H1 (cell line): ENCODE results near the gene GOLGA8J. TPM values are rescaled to one million over a fixed set of nuclear protein-coding genes. Genes with fewer than 3 reads are reported as not detected.

Experiments used
- CTCF ChIA-PET: fragments of 300-600 bp; sonication (Branson Sonifier 250); formaldehyde crosslinking; loops from one replicate; lab custom pipeline; 2021; ENCODE audit not compliant: partially characterized antibody; lab: Charles Lee
- POLR2A ChIA-PET: fragments of 300-600 bp; sonication (Branson Sonifier 250); formaldehyde crosslinking; loops from one replicate; lab custom pipeline; 2021; ENCODE audit warnings: inconsistent platforms; ENCODE audit not compliant: partially characterized antibody; lab: Charles Lee
- DNase-seq, 2 experiments: peaks; one replicate each; pipeline versions ENCODE4 v3.0.0 to v3.0.0-alpha.2; 2010 to 2022; ENCODE audit warnings: low spot score in 2 of 2, low read depth in 1 of 2, mixed read lengths in 1 of 2
- FAIRE-seq: peaks from 2 replicates; lab custom pipeline; 2011; peaks lifted over from hg19 to GRCh38; lab: Jason Lieb, UNC
- H2AFZ ChIP-seq: 2 replicates; pipeline ENCODE4 v1.8.1; 2012; ENCODE audit warnings: low read length, inconsistent platforms
- H2AK5ac ChIP-seq: 2 replicates; pipeline ENCODE4 v1.6.1; 2013; ENCODE audit warnings: low read depth, low read length
- H2BK120ac ChIP-seq: replicated peaks from 2 replicates; pipeline ENCODE3; 2013; ENCODE audit warnings: low read depth, low read length, inconsistent platforms
- H2BK12ac ChIP-seq: 2 replicates; pipeline ENCODE4 v1.6.1; 2013; ENCODE audit warnings: low read depth, low read length
- H2BK15ac ChIP-seq: 2 replicates; pipeline ENCODE4 v1.6.1; 2013; ENCODE audit warnings: low read length
- H2BK20ac ChIP-seq: 2 replicates; pipeline ENCODE4 v1.6.1; 2013; ENCODE audit warnings: low read length
- H2BK5ac ChIP-seq: 2 replicates; pipeline ENCODE4 v1.6.1; 2013; ENCODE audit warnings: low read depth, low read length
- H3K14ac ChIP-seq: 2 replicates; pipeline ENCODE4 v1.6.1; 2013; ENCODE audit warnings: inconsistent platforms; ENCODE audit not compliant: insufficient read length
- H3K18ac ChIP-seq: 2 replicates; pipeline ENCODE4 v1.6.1; 2013; ENCODE audit warnings: low read length; ENCODE audit errors: extremely low read depth
- H3K23ac ChIP-seq: 2 replicates; pipeline ENCODE4 v1.6.1; 2013; ENCODE audit warnings: inconsistent platforms; ENCODE audit not compliant: insufficient read length
- H3K23me2 ChIP-seq: 2 replicates; pipeline ENCODE4 v1.6.1; 2013; ENCODE audit warnings: low read depth, low read length
- H3K27ac ChIP-seq: 2 replicates; pipeline ENCODE4 v1.6.1; 2011; ENCODE audit warnings: low read depth, low read length, inconsistent platforms
- H3K27me3 ChIP-seq, 4 experiments: replicated peaks in 1 of 4; 1 replicate in 1 of 4; 2 replicates in 3 of 4; pipeline versions ENCODE4 v1.6.1 to v1.8.1; 2011 to 2013; ENCODE audit warnings: low read length in 3 of 4, mild to moderate bottlenecking in 3 of 4, inconsistent platforms in 2 of 4, mixed read lengths in 2 of 4, moderate library complexity in 1 of 4; ENCODE audit not compliant: control insufficient read depth in 3 of 4, insufficient read depth in 3 of 4; ENCODE audit errors: extremely low read depth in 1 of 4
- H3K36me3 ChIP-seq, 4 experiments: 2 replicates each; pipeline versions ENCODE4 v1.6.1 to v1.8.1; 2011 to 2013; ENCODE audit warnings: mild to moderate bottlenecking in 4 of 4, low read length in 3 of 4, moderate library complexity in 2 of 4, control low read depth in 1 of 4, inconsistent platforms in 1 of 4; ENCODE audit not compliant: insufficient read depth in 4 of 4, control insufficient read depth in 2 of 4
- H3K4ac ChIP-seq: replicated peaks from 2 replicates; pipeline ENCODE3; 2013; ENCODE audit warnings: low read length, low read depth, mixed read lengths, inconsistent platforms; ENCODE audit not compliant: insufficient read length
- H3K4me1 ChIP-seq, 4 experiments: replicated peaks in 1 of 4; 1 replicate in 1 of 4; 2 replicates in 3 of 4; pipeline versions ENCODE4 v1.6.1 to v1.8.1; 2011 to 2013; ENCODE audit warnings: low read length in 3 of 4, inconsistent platforms in 2 of 4, mixed read lengths in 1 of 4; ENCODE audit not compliant: insufficient read depth in 4 of 4, control insufficient read depth in 3 of 4
- H3K4me2 ChIP-seq, 2 experiments: 2 replicates each; pipeline versions ENCODE4 v1.6.1 to v1.8.1; 2011 to 2013; ENCODE audit warnings: low read depth in 2 of 2, low read length in 2 of 2, control low read depth in 1 of 2, inconsistent platforms in 1 of 2, mild to moderate bottlenecking in 1 of 2; ENCODE audit not compliant: insufficient read depth in 1 of 2
- H3K4me3 ChIP-seq, 4 experiments: fragments of 200-600, 300-600 bp in 1 of 4; sonication (generic), shearing (Covaris generic), sonication (Bioruptor Twin) in 1 of 4; 2 replicates each; pipeline versions ENCODE4 v1.5.1 to v1.8.1; 2011 to 2016; ENCODE audit warnings: low read length in 4 of 4, low read depth in 3 of 4, control low read depth in 2 of 4, inconsistent platforms in 2 of 4, mild to moderate bottlenecking in 2 of 4, mixed read lengths in 1 of 4, moderate library complexity in 1 of 4; ENCODE audit not compliant: insufficient read depth in 2 of 4; ENCODE audit errors: extremely low read depth in 1 of 4
- H3K56ac ChIP-seq: replicated peaks from 2 replicates; pipeline ENCODE3; 2013; ENCODE audit warnings: low read depth, mild to moderate bottlenecking, mixed read lengths, low read length, inconsistent platforms; ENCODE audit not compliant: insufficient read length
- H3K79me1 ChIP-seq: 2 replicates; pipeline ENCODE4 v1.6.1; 2013; ENCODE audit warnings: low read depth, low read length, control low read depth
- H3K79me2 ChIP-seq, 2 experiments: 2 replicates each; pipeline versions ENCODE4 v1.6.1 to v1.8.1; 2012 to 2013; ENCODE audit warnings: low read length in 2 of 2, mild to moderate bottlenecking in 2 of 2, inconsistent platforms in 1 of 2; ENCODE audit not compliant: insufficient read depth in 2 of 2, control insufficient read depth in 1 of 2
- H3K9ac ChIP-seq, 4 experiments: replicated peaks in 1 of 4; 1 replicate in 1 of 4; 2 replicates in 3 of 4; pipeline versions ENCODE4 v1.6.1 to v1.8.1; 2011 to 2013; ENCODE audit warnings: low read depth in 3 of 4, low read length in 3 of 4, control low read depth in 2 of 4, mild to moderate bottlenecking in 2 of 4, moderate library complexity in 2 of 4, inconsistent platforms in 1 of 4; ENCODE audit errors: extremely low read depth in 1 of 4
- H3K9me3 ChIP-seq, 2 experiments: 2 replicates each; pipeline versions ENCODE4 v1.6.1 to v1.8.1; 2012 to 2013; ENCODE audit warnings: mild to moderate bottlenecking in 2 of 2, moderate library complexity in 2 of 2, control low read depth in 1 of 2, inconsistent platforms in 1 of 2, low read depth in 1 of 2, low read length in 1 of 2, mixed read lengths in 1 of 2; ENCODE audit not compliant: insufficient read depth in 2 of 2
- H4K20me1 ChIP-seq, 2 experiments: replicated peaks in 1 of 2; 2 replicates each; pipeline versions ENCODE3 to v1.8.1; 2011 to 2013; ENCODE audit warnings: inconsistent platforms in 2 of 2, low read length in 2 of 2, mild to moderate bottlenecking in 1 of 2; ENCODE audit not compliant: insufficient read depth in 2 of 2, control insufficient read depth in 1 of 2
- H4K5ac ChIP-seq: 2 replicates; pipeline ENCODE4 v1.6.1; 2013; ENCODE audit warnings: low read length, low read depth, mixed read lengths, inconsistent platforms; ENCODE audit not compliant: insufficient read length
- H4K8ac ChIP-seq: 2 replicates; pipeline ENCODE4 v1.8.0; 2013; ENCODE audit warnings: mild to moderate bottlenecking, moderate library complexity, low read length, inconsistent platforms; ENCODE audit not compliant: insufficient read depth; ENCODE audit errors: extremely low read depth
- H4K91ac ChIP-seq: replicated peaks from 2 replicates; pipeline ENCODE3; 2013; ENCODE audit warnings: low read length, mixed read lengths, inconsistent platforms; ENCODE audit not compliant: insufficient read length
- GTF2F1 ChIP-seq: IDR thresholded peaks from 2 replicates; pipeline ENCODE4 v1.6.1; 2012; ENCODE audit warnings: low read depth, low read length, improper control_type of control experiment, borderline replicate concordance
- HDAC6 ChIP-seq: IDR thresholded peaks from one replicate; pipeline ENCODE4 v1.7.1; 2012; ENCODE audit warnings: low read depth, mild to moderate bottlenecking, inconsistent platforms, low read length, moderate library complexity
- NRF1 ChIP-seq: IDR thresholded peaks from 2 replicates; pipeline ENCODE4 v1.6.1; 2011; ENCODE audit warnings: mild to moderate bottlenecking, low read depth, low read length, improper control_type of control experiment
- SIX5 ChIP-seq: IDR thresholded peaks from 2 replicates; pipeline ENCODE4 v1.6.1; 2011; ENCODE audit warnings: mild to moderate bottlenecking, low read depth, low read length
- SP1 ChIP-seq: IDR thresholded peaks from 2 replicates; pipeline ENCODE4 v1.6.1; 2011; ENCODE audit warnings: low read depth, low read length
- TBP ChIP-seq: IDR thresholded peaks from 2 replicates; pipeline ENCODE4 v1.6.1; 2011; ENCODE audit warnings: low read depth, low read length, improper control_type of control experiment
- TEAD4 ChIP-seq: IDR thresholded peaks from 2 replicates; pipeline ENCODE4 v1.6.1; 2012; ENCODE audit warnings: low read depth, low read length, inconsistent platforms, mixed read lengths
- WGBS, 2 experiments: shearing (Covaris generic) in 1 of 2; methylation state at CpG; one replicate each; pipeline versions ENCODE4 v1.1.6 to v1.1.7; 2013 to 2015; ENCODE audit warnings: low lambda C conversion rate in 2 of 2, mixed read lengths in 2 of 2, inconsistent platforms in 1 of 2, low coverage in 1 of 2, missing lambda C conversion rate in 1 of 2; ENCODE audit not compliant: insufficient replicate concordance in 2 of 2, insufficient coverage in 1 of 2, insufficient read length in 1 of 2; ENCODE audit errors: extremely low coverage in 1 of 2, missing lambda C conversion rate in 1 of 2; 5-methylcytosine and 5-hydroxymethylcytosine counted together
- polyA plus RNA-seq, 7 experiments: library from polyadenylated mRNA; depleted of rRNA in 3 of 7; stranded (reverse) in 5 of 7; unstranded in 2 of 7; fragments of >200 nt in 5 of 7; fragments of 200-250 nt in 2 of 7; gene quantifications; 1 replicate in 5 of 7; 2 replicates in 1 of 7; 4 replicates in 1 of 7; pipeline versions ENCODE4 v1.2.1 to v1.2.3, GENCODE V29; 2011 to 2013; ENCODE audit warnings: missing spikeins in 2 of 7, mixed read lengths in 2 of 7
- total RNA-seq: library from RNA; stranded (reverse); fragmentation: NEBNext Ultra II Directional; extraction: Animal tissue kit (Norgen Biotek cat#: 25700); gene quantifications from 2 replicates; pipeline ENCODE4 v1.2.1, GENCODE V29; 2021

The GOLGA8J gene
- total and polyA plus RNA-seq, 2 of the 8 experiments (the other 6 are each of a cell fraction or from before 2014, with no cell fraction given): not detected

DNA sequence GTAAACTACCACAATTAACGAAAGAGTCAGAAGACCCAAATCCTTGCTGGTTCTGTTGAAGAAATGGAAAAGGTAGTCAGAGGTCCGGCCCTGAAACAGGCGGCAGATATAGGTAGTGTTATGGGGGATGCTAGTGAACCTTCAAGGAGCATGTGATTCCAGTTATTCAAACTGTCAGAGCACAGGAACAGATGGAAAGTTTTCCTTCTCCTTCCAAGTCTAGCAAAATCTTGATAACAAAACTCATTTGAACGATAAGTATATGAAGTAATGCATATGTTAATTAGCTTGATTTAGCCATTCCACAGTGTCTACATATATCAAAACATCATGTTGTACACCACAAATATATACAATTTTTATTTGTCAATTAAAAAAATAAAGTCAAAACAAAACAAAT is 26.6 kb upstream of the GOLGA8J start:
- no peaks in the 10 kb centered on the region for H3K79me2 ChIP-seq
- 95% methylated on average over 4 of the region's 4 CpGs; no CpG with 5 or more reads in 1 of the 2 experiments for WGBS, 2 experiments
- no peak overlapping the region for H3K23ac ChIP-seq
- no peak overlapping the region for H2BK120ac ChIP-seq
- no peak overlapping the region for H4K91ac ChIP-seq
- no peak for FAIRE-seq
- H2AK5ac ChIP-seq: no peak overlapping the region
- no peak overlapping the region for H3K4ac ChIP-seq
- no peak overlapping the region for H3K14ac ChIP-seq
- no peak overlapping the region for H2BK12ac ChIP-seq
- H3K36me3 ChIP-seq: no peaks in the 10 kb centered on the region
- no peak overlapping the region for H3K9ac ChIP-seq
- no peak overlapping the region for H3K18ac ChIP-seq
- H2BK20ac ChIP-seq: no peak overlapping the region
- H4K5ac ChIP-seq: no peak overlapping the region
- no peaks in the 10 kb centered on the region for H3K4me1 ChIP-seq
- H3K56ac ChIP-seq: no peak overlapping the region
- H4K8ac ChIP-seq: no peak overlapping the region
- H2BK15ac ChIP-seq: no peak overlapping the region
- no peak for DNase-seq
- no peaks in the 10 kb centered on the region for H3K79me1 ChIP-seq
- no peaks in the 10 kb centered on the region for H4K20me1 ChIP-seq
- H3K27me3 ChIP-seq: no peaks in the 10 kb centered on the region
- TF ChIP-seq HDAC6 (no peak), TEAD4 (no peak), SIX5 (no peak), SP1 (no peak), TBP (no peak), GTF2F1 (no peak), NRF1 (no peak)
- TF ChIP-seq, all 59 proteins: peak for 0
- Histone ChIP-seq H2BK5ac (no peak overlapping the region), H3K9me3 (no peaks in the 10 kb centered on the region), H3K27ac (no peak overlapping the region), H2AFZ (no peak overlapping the region), H3K4me3 (no peak overlapping the region), H3K4me2 (no peak overlapping the region), H3K23me2 (no peaks in the 10 kb centered on the region; the same call in 1 of the 2 replicates)
- POLR2A ChIA-PET: no interaction called here
- CTCF ChIA-PET: no interaction called here
